Lower lobe of right lung (tissue), 2 donors: Measurements from ENCODE around the gene DPT. TPM values are rescaled to one million over a fixed set of nuclear protein-coding genes. Genes with fewer than 3 reads are reported as not detected.

Experiments used
- ATAC-seq, 2 donors: fragments of 200-7000 bp; cut with Tn5 transposase; one replicate each; pipeline ENCODE4 v1.9.1; 2020 to 2022; ENCODE audit warnings: mild to moderate bottlenecking in 2 of 2, moderate library complexity in 2 of 2
- DNase-seq: peaks from one replicate; pipeline ENCODE4 v3.0.0-alpha.2; 2020
- H3K27ac ChIP-seq: fragments of 200-600 bp; one replicate; pipeline ENCODE4 v1.8.0; 2022
- H3K27me3 ChIP-seq: fragments of 200-600 bp; one replicate; pipeline ENCODE4 v1.8.0; 2022; ENCODE audit warnings: low read depth
- H3K36me3 ChIP-seq: fragments of 200-600 bp; one replicate; pipeline ENCODE4 v1.8.0; 2022; ENCODE audit warnings: mild to moderate bottlenecking
- H3K4me1 ChIP-seq: fragments of 200-600 bp; one replicate; pipeline ENCODE4 v1.8.0; 2022
- H3K4me3 ChIP-seq: fragments of 200-600 bp; one replicate; pipeline ENCODE4 v1.8.0; 2022; ENCODE audit warnings: mild to moderate bottlenecking
- H3K9me3 ChIP-seq: fragments of 200-600 bp; one replicate; pipeline ENCODE4 v1.8.0; 2022
- CTCF ChIP-seq: fragments of 200-600 bp; IDR thresholded peaks from one replicate; pipeline ENCODE4 v1.8.0; 2022; ENCODE audit warnings: antibody characterized with exemption, mild to moderate bottlenecking
- intact Hi-C: fragments of 100-400 bp; cut with DNase I; formaldehyde crosslinking; loops from one replicate; pipeline ENCODE4 v1.11.0; 2022
- total RNA-seq: library from RNA; stranded (reverse); fragmentation: NEBNext Ultra II Directional; extraction: Animal tissue kit (Norgen Biotek cat#: 25700); gene quantifications from one replicate; pipeline ENCODE4 v1.2.1, GENCODE V29; 2021
- donor health status: DM: no; HTN: yes; CAD: no; lungs with severe emphysema.

The DPT gene
- total RNA-seq, 1 donor from 2014 or later = 18.6 TPM

GRCh38 chr1:168692472-168692871 lies 36.5 kb downstream of the DPT start:
- no peak for TF ChIP-seq CTCF
- no peaks in the 10 kb centered on the region for H3K36me3 ChIP-seq
- no peaks in the 10 kb centered on the region for H3K27me3 ChIP-seq
- no peaks in the 10 kb centered on the region for H3K9me3 ChIP-seq
- H3K27ac ChIP-seq = no peak overlapping the region
- intact Hi-C loops = no loop called here
- no peak for DNase-seq
- H3K4me3 ChIP-seq = no peak overlapping the region
- ATAC-seq = no peak
- H3K4me1 ChIP-seq = no peaks in the 10 kb centered on the region

- DNase-seq (no peak), ATAC-seq (no peak)
- Histone ChIP-seq H3K36me3 (no peaks in the 10 kb centered on the region), H3K4me3 (no peak overlapping the region), H3K9me3 (no peaks in the 10 kb centered on the region), H3K27ac (no peak overlapping the region), H3K4me1 (no peaks in the 10 kb centered on the region), H3K27me3 (no peaks in the 10 kb centered on the region)
- intact Hi-C loops = no loop called here
- no peak for TF ChIP-seq CTCF
Observed at GRCh38 chr1:168691541-168691940, 37.5 kb downstream of the DPT start.

GRCh38 chr1:168689726-168690602 lies 39.0 kb downstream of the DPT start:
- H3K36me3 ChIP-seq = no peaks in the 10 kb centered on the region
- no peaks in the 10 kb centered on the region for H3K9me3 ChIP-seq
- ATAC-seq = peak in 1 of 2 donors; percentile 54
- H3K4me3 ChIP-seq = no peak overlapping the region
- H3K27me3 ChIP-seq = no peaks in the 10 kb centered on the region
- no peaks in the 10 kb centered on the region for H3K4me1 ChIP-seq
- H3K27ac ChIP-seq = no peak overlapping the region
- DNase-seq = no peak
- intact Hi-C loops = no loop called here
- no peak for TF ChIP-seq CTCF

- Histone ChIP-seq H3K36me3 (no peaks in the 10 kb centered on the region), H3K27ac (no peak overlapping the region), H3K4me1 (no peaks in the 10 kb centered on the region), H3K4me3 (no peak overlapping the region), H3K9me3 (no peaks in the 10 kb centered on the region), H3K27me3 (no peaks in the 10 kb centered on the region)
- ATAC-seq = no peak
- no peak for DNase-seq
- intact Hi-C loops = no loop called here
- TF ChIP-seq CTCF = no peak
Observed at GRCh38 chr1:168689327-168689657, 39.7 kb downstream of the DPT start.

- no peak for ATAC-seq
- no peaks in the 10 kb centered on the region for H3K4me1 ChIP-seq
- TF ChIP-seq CTCF = no peak
- H3K27ac ChIP-seq = no peak overlapping the region
- H3K27me3 ChIP-seq = no peaks in the 10 kb centered on the region
- no peaks in the 10 kb centered on the region for H3K36me3 ChIP-seq
- H3K4me3 ChIP-seq = no peak overlapping the region
- DNase-seq = no peak
- no peaks in the 10 kb centered on the region for H3K9me3 ChIP-seq
- intact Hi-C loops = no loop called here
Observed at GRCh38 chr1:168688644-168689326, 40.2 kb downstream of the DPT start.
